GM21576 (cell line): Measurements from ENCODE around the gene MAP2K5.
A peak's percentile ranks its signal among the peaks of the same experiment; 100 is the strongest.

Experiments
- ATAC-seq: cut with Tn5 transposase; IDR thresholded peaks from one replicate; pipeline ENCODE4 v1.9.1; 2021; ENCODE audit warnings: mild to moderate bottlenecking, moderate library complexity; ENCODE audit not compliant: unreplicated experiment

MAP2K5 gene

DNA sequence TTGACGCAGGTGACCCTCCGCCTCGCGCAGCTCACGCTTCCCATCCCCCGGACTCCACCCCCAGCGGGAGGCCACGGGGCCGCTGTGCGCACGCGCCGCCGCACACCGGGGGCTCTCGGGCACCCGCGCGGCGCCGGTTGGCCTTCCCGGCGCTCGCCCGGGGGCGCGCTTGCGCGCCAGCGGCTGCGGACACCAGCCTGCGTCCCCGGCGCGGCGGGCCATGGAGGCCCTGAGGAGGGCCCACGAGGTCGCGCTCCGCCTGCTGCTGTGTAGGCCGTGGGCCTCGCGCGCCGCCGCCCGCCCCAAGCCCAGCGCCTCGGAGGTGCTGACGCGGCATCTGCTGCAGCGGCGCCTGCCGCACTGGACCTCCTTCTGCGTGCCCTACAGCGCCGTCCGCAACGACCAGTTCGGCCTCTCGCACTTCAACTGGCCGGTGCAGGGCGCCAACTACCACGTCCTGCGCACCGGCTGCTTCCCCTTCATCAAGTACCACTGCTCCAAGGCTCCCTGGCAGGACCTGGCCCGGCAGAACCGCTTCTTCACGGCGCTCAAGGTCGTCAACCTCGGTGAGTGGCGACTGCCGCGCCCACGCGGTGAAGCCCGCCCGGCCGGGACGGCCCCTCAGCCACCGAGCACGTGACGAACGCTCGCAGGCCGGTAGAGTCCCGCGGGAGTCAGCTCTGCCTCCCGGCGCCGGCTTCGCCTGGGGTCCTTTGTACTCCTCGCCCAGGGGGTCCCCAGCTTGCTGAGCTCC is 21.3 kb upstream of the MAP2K5 start, which contains the start of gene C15orf61:
Gene C15orf61 (plus strand): TSS at position 103 of the 754 bp plus-strand sequence. CDS start 118 bp downstream, at position 221.
- peak; percentile 73 for ATAC-seq

DNA sequence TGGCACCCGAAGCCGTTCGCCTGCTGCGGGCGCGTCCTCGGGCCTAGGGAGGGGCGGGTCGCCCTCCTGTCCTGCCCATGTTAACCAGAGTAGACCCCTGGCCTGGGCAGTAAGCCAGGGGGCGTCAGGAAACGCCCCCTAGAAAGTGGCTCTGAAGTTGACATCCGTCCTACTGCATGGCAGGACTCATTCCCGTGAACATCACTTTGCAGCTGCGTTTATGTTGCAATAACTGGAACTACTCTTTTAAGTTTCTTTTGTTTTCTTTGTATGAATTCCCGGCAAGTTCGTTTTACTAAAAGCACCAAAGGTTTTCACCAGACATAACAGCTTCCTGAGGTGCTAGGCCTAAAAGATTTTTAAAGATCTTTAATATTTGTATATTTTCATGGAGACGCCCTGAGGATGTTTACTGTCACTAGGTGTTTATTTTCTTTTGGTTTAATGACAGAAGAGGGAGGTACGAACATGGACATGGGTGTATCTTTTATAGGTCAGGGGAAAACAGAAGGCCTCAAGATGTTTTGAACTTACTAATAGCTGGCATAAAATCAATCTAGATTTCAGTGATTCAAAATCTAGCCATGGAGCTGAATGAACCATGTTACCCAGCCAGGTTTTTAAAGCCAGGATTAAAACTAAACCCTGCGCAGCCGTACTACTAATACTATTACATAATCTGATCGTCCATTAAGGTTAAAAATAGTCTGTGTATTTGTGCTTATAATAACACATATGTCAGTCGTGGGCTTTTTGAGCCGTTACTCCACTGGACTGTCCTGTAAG is 20.5 kb upstream of the MAP2K5 start:
- ATAC-seq, result no peak

DNA sequence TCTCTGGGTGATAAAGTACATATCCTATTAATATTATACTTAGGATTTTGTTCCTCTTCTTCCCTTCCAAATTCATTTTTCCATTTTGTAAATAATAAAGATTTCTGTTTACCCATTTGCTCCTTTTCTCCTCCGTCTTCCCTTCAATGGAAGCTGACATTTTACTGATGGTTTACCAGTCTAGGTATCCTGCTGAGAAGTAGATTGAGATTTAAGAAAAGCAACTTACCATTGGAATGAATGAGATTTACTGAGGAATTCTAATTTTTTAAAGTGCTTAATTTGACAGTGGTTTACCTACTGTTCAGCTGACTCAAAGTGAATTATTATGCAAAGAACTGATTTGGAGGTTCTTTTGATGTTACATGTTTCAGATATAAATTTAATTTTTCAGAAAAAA is 19.2 kb upstream of the MAP2K5 start:
- ATAC-seq, result no peak

DNA sequence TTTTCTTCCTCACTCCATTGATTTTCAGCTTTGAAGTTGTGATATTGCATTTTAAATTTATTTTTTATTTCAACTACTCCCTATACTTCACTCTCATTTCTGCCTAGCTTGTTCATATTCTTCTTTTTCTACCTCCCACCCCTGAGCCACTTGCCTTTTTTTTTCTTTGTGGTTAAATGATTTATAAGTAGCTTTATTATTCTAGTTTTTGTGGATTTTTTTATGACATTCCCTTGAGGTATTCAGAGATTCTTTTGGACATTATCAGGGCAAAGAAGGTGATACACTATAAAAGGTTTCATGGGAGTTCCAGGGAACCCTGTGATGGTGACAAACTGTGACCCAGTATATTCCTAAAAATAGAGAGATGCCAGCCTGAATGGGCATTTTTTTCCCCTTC is 18.3 kb upstream of the MAP2K5 start:
- ATAC-seq, result no peak

DNA sequence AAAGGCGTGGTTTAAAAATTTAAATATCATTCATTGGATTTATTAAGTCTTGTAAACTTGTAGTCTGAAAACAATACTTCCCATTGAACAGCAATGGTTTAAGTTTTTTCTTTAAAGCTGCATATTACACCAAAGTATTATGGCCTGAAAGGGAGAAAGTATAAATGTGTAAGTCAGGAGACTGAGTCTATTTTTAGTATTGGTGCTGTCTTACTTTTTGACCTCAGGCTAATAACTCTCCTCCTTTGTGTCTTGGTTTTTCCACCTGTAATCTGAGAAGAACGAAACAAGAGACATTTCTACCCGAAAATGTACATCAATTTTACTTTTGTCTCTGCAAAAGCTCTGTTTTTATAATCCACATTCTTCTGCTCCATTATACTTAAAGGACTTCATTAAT is 14.0 kb upstream of the MAP2K5 start:
- no peak for ATAC-seq

DNA sequence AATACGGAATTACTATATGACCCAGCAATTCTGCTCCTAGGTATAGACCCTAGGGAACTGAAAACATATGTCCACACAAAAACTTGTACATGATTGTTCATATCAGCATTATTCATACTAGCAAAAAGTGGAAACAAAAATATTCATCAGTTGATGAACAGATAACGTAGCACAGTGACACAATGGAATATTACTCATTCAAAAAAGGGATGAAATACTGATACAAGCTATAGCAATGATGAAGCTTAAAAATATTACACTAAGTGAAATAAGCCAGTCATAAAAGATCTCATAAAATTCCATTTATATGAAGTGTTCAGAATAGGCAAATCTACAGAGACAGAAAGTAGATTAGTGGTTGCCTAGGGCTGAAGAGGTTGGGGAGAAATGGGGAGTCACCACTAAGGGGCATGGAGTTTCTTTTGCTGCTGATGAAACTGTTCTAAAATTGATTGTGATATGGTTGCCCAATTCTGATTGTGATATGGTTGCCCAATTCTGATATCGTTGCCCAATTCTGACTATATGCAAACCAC is 11.1 kb upstream of the MAP2K5 start:
- ATAC-seq, result no peak

DNA sequence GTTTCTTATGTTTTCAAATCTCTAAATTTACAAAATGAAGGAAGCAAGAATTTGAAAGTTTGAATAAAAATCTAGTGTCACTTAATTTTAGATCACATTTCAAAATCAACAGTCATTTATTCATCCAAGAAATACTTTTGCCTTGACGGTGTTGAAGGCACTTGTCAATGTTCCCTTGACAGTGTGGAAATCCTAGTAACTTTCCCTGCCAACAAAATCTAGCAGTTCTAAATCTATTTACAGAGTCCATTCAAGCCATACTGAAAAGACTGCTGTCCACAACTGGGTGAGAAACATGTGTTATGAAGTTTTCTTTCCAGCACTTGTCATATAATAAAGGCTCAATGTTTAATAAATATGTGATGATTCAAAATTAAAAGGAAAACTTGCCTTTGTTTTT is 8.6 kb upstream of the MAP2K5 start:
- ATAC-seq, result no peak

DNA sequence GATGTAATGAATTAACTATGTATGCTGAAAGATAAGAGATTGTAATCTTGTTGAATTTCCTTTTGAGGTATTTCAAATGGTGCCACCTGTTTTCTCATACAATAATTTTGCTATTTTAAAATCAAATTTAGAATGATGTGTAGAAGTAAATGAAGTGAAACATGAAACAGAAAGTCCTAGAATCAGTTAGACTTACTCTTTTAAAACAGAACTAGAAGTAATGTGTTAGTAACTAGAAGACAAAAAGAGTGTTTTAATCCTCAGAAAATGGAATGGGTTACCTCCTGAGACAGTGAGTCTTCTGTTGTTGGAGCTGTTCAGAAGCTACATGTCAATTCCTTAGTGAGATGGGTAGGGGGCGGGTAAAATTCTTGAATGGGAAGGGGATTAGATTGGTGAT is 8.1 kb upstream of the MAP2K5 start:
- no peak for ATAC-seq

DNA sequence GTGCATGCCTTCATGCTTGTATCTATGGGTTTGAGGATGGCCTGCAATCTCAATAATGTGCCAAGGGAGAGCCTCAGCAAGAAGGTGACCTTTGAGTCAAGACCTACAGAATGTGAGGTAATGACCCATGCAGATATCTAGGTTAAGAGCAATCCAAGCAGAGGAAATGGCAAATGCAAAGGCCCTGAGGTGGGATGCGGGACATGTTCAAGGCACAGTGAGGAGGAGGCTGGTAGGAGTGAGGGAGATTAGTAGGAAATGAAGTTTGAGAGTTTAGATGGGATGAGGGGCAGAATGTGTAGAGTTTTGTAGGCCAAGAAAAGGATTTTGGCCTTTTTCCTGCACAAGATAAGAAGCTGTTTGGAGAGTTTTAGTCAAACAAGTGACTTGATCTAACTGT is 4.7 kb upstream of the MAP2K5 start:
- no peak for ATAC-seq

DNA sequence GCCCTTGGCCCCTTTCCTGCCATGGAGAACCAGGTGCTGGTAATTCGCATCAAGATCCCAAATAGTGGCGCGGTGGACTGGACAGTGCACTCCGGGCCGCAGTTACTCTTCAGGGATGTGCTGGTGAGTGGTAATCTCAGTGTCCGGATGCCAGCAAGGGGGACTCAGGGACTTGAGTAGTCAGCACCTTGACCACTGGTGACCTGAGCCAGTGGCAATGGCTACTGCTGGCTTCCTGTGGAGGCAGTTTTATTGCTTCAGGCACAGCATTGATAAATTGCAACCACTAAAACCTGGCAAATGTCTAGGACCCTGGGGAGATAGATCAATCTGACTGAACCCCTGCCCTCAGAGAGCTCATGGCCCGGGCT is 830 bp downstream of the MAP2K5 start:
- no peak for ATAC-seq

DNA sequence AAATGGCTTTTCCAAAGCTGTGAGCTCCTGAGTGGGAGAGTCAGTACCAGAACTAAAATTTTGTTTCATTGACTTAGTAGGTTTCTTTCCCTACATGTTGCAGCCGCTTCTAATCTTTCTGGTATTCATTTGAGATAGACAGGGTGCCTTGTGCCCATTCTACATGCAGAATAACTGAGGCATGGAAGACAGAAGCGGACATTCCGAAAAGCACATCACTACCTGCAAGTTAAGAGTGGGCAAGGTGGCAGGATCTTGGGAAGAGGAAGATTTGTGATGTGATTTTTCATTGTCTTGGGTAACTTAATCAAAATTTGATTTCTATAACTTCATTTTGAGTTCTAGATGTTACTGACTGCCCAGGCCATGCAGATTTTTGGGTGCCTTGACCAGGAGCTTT is 2.0 kb downstream of the MAP2K5 start:
- no peak for ATAC-seq

DNA sequence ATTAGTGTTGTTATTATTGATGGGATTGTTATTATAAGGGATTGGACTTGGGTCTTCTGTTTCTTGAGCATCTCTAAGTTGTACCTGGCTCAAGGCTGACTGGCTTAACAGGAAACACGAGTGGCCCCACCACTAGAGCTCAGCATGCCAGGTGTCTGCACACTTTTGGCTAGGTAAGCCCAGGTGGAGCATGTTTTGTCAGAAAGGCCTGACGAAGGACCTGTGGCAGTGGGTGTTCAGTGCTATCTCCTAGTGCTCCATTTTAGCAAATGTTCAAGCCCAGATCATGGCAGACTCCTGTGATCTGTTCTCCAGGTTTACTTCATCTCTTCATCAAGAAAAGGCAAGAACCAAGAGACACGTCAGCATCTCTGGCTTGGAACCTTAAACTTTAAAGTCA is 3.4 kb downstream of the MAP2K5 start:
- ATAC-seq, result no peak

DNA sequence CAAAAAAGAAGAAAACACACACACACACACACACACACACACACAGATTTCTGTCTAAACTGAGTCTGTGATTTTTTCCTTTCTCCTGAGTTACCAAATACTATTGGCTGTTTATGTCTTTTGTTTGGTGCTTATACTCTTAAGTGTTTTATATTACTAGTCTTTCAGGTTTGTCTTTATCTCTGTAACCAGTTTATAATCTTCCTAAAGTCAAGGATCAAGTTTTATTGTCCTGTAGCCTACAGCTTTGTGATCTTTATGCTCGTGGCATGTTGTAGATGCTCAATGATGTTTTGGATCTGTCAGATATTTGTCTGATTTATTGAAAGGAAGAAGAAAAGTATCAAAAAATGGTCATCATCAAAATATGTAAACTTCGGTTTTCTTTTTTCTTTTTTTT is 4.6 kb downstream of the MAP2K5 start:
- no peak for ATAC-seq

DNA sequence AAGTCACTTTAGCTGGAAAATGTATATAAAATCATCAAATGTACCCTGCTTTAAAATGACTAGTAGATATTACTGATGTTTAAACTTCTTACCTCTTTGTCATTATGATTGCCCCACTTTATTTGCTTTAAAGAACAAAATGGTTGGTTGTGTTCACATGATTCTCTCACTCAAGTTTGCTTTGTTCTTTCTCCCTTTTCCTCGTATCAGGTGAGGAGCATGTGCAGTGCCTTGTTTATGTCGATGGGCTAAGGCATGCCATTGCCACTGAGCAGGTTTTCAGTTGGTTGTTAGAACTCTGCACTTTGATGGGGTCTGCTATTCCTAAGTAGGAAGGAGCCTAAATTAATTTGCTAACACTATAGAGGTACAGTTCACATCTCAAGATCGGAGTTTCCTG is 5.3 kb downstream of the MAP2K5 start:
- ATAC-seq, result no peak

DNA sequence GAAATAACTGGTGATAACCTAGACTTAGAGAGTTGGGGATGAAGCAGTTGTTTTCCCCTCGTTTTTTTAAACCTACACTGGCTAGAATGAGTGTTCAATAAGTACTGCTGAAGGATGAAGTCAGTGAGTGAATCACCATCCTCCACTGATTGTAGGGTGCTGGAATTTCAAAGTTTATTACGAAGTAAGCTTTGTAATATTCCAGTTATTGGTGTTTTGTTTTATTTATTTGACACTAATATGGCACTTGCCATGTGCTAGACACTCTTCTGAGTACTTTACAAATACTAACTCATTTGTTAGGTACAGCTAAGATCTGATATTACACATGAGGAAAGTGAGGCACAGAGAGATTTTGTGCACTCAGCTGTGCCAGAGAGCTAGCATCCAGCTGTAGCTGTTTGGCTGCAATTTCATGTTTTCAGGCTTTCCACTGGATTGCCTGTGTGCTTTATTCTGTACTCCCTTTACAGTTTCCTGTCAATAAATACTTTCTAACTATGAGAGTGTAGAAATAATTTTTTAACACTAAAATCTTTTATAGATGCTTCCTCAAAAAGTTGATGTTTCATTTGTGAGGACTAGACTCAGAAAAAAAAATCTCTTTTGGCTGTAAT is 5.8 kb downstream of the MAP2K5 start:
- no peak for ATAC-seq

DNA sequence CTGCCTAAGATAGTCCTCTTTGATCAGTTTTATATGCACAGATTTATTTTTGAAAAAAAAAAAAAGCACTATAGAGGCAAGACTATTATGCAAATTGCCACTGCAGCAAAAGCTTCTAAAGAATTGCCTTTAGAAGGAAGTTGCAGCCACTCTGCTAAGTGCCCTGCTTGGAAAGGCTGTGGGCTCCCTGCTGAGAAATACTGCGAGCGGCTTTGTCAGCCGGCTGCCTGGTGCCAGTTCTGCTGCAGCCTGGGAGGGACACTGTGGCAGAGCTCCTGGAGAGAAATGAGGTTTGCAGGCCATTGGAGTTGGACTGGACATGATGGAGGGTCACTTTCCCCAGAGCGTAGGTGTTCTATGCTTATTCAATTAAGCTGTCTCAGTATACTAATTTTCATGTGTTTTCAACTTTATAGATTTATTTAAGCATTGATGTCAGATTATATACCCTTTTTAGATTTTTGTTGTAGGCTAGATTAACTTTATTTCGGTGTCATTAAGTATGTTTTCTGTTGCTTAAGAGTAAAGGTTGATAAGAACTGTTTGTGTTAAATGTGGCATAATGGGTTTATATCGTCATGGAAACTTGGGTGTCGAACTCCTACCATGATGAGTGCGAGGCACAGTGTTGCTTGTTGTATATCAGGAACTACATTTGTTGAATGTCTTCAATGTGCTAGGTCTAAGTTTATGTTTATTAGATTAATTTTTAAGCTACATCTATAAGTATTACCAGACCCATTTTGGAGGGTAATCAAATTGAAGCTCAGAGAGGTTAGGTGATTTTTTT is 6.6 kb downstream of the MAP2K5 start:
- ATAC-seq, result no peak

DNA sequence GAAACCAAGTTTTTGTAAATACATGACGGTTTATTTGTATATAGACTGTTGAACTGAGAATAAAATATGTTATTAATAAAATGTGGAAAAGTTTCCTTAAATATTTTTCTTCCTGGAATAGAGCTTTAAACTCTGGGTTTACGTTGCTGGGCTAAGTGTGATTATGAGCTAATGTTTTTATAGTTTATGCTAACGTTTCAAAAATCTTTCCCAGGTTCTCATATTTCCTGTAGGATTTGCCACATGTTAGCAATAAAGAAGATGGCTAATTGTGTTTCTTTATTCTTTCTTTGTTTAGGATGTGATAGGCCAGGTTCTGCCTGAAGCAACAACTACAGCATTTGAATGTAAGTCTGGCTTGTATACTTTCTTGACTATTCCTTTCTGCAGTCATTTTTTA is 7.2 kb downstream of the MAP2K5 start:
- no peak for ATAC-seq

DNA sequence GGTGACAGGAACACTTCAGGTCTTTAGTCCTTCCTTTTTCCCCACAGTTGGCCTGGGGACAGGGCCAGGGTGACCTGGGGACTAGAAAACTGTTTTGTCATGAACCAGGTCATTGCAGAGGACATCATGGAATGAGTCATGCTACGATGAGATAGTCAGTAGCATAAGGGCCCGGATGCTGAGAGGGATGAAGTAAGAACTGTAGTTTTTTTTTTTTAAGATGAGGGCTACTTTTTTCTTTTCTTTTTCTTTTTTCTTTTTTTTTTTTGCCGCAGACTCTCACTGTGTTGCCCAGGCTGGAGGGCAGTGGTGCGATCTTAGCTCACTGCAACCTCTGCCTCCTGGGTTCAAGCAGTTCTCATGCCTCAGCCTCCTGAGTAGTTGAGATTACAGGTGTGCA is 8.0 kb downstream of the MAP2K5 start:
- ATAC-seq, result no peak

DNA sequence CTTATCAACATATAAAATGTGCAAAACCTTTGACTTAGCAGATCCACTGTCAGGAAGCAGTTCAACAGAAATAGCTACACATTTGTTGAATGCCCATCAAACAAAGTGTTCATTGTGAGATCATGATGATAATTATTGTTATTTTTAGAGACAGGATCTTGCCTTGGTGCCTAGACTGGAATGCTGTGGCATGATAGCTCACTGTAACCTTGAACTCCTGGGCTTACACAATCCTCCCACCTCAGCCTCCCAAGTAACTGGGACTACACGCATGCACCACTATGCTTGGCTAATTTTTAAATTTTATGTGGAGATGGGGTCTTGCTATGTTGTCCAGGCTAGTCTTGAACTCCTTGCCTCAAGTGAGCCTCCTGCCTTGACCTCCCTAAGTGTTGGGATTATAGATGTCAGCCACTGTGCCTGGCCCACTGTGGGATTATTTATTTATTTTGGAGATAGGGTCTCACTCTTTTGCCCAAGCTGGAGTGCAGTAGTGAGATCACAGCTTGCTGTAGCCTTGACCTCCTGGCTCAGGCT is 8.8 kb downstream of the MAP2K5 start:
- no peak for ATAC-seq

DNA sequence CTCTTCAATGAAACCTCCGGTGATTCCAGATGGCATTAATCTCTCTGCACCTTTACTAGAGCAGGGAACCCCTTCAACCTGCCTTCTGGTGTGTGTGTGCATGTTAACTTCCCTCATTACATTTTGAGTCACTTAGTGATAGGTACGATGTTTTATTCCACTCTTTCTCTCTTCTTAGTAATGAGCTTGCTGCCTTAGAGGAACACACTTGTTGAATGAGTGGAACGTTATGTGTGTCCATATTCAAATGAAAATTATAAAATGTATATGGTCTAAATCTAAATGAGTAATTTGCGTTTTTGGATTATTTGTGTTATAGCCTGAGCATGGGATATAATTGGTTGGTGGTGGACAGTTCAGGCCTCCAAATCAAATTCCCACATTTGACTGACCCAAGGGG is 12.1 kb downstream of the MAP2K5 start:
- ATAC-seq, result no peak
